GM21825 (cell line): Measurements from ENCODE around the gene ELL.

ENCODE experiments used
- ATAC-seq: cut with Tn5 transposase; IDR thresholded peaks from one replicate; pipeline ENCODE4 v1.9.1; 2021; ENCODE audit warnings: mild to moderate bottlenecking, moderate library complexity; ENCODE audit not compliant: unreplicated experiment

The ELL gene

GRCh38 chr19:18506101-18506930 lies 15.6 kb downstream of the ELL start:
- no peak for ATAC-seq

- ATAC-seq = no peak
These were observed 16.8 kb downstream of the ELL start for GRCh38 chr19:18504886-18505610.

- ATAC-seq = no peak
These were observed 17.6 kb downstream of the ELL start for GRCh38 chr19:18503971-18504885.

DNA sequence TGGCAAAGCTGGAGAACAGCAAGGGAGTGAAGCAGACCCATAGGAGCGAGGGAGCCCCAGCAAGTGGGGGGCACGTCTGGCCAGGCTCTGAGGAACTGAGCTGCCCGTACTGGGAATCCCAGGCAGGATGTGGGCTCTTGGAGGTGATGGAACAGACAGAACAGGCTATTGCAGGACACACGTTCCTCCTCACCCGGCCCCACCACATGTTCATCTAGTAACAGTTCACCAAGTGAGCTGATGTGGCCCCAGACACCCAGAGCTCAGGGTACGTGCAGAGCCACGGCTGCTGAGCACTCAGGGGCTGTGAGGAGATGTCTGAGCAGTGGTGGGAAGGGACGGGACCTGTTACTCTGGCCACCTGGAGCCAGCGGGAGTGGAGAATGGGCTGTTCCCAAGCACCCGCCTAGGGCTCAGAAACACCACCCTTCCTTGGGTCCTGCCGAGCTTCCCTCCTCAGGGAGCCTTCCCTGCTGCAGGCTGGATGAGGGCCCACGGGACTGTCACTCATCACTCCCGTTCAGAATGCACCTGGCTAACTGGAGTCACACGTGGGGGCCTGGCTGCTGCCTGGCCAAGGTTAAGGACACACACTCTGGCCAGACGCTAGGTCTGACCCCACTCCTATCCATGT lies 18.4 kb downstream of the ELL start:
- no peak for ATAC-seq

DNA sequence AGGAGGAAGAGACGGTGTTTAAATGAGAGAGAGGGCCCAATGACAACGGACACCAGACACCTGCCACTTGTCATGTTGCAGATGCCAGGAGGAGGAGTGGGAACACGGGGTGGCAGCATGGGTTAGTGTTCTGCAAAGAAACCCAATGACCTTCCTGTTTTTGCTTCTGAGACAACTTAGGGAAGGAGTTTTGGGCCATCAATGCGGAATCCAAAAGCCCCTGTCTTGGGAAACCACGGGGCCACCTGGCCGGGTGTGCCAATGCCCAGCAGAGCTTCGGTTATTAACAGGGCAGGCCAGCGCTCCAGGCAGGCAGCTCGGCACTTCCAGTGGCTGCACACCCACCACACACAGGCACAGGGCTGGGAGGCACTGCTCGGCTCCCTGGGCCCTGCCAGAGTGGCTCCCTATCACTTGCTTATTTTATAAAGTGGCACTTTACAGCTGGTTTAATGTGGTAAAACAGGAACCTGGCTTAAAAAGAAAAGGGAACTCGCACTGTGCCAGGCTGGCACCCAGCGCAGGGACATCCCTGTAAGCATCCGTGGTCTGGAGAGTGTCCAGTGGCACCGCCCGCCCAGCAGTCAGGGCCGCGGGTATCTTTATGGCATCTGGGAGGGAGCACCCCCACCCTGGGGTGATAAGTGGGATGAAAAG lies 19.1 kb downstream of the ELL start:
- ATAC-seq = no peak

DNA sequence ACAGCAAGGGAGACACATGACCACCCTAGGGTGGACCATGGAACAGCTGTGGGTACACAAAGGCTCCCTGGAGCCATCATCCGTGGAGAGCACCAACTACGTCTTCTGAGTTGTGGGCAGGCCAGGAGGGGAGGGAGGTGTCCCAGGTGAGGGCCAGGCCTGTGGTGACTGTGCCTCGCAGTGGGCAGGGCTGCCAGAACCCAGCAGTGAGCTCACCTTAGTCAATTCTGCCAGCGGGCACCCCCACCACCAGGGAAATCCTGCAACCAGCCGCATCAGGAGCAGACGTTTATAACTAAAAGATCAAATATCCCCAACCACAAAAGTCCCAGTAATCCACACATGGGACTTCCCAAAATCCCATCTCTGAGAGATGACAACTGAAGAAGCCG lies 19.6 kb downstream of the ELL start:
- no peak for ATAC-seq

DNA sequence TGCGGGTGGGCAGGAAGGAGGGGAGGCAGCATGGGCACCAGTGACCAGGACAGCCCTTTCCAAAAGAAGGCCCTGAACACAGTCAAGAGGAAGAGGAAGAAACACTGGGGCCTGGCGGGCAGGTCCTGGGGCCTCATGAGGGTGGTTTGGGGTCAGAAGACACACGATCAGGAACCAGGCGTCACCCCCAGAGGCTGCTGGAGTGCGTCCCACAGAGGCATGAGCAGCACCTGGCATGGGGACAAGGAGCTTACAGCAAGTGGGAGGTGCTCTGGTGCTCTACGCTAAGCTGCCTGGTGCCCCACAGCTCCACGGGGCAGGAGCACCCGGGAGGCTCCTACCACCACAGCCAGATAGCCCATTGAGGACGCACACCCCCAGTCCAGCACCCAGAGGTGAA lies 20.0 kb downstream of the ELL start:
- no peak for ATAC-seq

GRCh38 chr19:18501351-18501750 lies 20.5 kb downstream of the ELL start:
- ATAC-seq = no peak

- ATAC-seq = no peak
These were observed 21.1 kb downstream of the ELL start for GRCh38 chr19:18500799-18501198.

DNA sequence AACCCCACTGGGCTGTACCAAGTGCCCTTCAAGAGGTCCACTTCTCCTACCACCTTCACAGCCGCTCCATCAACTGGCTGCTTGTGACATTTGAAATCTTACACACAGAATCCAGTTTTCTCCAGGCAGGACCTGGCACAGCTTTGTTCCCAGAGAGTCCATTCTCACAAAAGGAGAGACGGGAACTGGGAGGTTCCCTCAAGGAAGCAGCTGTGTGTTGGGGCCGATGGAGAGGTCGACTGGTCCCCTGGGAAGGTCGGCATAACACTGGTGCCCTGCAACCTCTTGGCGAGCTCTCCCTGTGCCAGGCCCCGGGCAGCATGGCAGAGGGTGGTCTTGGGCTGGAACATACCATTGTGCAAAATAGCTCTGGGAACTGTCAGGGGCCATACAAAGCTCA lies 21.5 kb downstream of the ELL start:
- ATAC-seq = no peak

- ATAC-seq = no peak
These were observed 22.7 kb downstream of the ELL start for GRCh38 chr19:18499055-18499775.

- ATAC-seq = no peak
These were observed 25.0 kb downstream of the ELL start for GRCh38 chr19:18496980-18497256.

DNA sequence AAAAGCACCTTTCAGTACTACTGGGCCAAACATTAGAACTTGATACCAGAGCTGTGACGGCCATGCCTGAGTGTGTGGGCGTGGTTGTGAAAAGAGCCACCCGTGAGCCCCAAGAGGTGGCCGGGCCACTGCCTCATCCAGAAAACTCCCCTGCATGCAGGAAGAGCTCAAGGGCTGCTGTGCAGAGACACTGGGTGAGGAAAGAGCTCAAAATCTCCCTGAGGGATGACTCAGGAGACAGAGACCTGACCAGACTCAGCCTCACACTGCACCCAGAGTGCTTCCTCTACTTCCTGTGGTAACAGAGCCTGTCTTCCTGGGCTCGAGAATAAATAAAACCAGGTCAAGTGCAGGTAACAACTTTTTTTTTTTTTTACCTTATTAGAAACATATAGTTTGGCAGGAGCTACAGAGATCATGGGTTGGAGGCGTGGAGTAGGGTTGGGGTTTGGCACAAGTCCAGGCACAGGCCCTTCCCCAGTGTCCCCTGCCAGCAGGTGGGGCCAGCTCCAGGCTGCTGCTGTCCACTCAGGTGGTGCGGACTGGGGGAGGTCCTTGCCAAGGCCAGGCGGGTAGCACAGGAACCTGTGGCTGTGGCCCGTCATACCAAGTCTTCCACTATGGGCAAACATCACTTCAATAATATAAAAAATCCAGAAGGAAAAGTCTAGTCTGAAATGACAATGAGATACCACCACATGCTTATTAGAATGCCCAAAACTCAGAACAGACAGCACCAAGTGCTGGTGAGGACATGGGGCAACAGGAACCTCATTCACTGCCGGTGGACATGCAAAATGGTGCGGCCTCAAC lies 25.5 kb downstream of the ELL start:
- ATAC-seq = peak; percentile 57

DNA sequence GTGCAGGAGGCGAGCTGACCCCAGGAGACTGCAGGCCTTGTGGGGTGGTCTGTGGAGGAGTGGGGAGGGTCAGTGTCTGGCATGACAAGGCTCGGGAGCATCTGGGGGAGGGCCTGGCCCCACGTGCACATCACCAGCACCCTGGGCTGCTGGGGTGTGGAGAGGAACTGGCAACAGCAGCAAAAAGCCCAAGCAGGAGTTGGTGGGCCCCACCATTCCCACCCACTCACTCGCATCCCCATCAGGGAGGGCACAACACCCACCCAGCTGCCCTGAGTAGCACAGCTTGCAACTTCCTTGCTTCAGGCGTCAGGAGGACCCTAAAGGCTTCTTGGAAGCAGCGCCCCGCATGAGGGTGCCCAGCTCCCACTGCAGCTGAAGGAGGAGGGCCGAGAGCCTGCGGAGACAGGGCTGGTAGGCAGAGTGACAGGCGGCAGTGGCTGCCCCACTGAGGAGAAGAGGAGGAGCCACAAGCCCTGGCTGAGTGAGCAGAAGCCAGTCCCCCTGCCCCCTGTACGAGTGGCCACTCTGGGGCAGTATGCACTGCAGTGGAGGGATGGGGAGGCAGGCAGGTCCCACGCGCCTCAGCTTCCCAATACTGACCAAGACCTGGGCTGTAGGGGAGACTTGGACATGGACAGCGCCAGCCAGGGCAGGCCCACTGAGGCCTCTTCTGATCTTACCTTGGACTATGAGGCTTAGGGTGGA lies 26.5 kb downstream of the ELL start:
- no peak for ATAC-seq

- no peak for ATAC-seq
These were observed 27.6 kb downstream of the ELL start for GRCh38 chr19:18494267-18494607.

GRCh38 chr19:18493440-18494266 lies 28.2 kb downstream of the ELL start:
- no peak for ATAC-seq

- ATAC-seq = no peak
These were observed 29.6 kb downstream of the ELL start for GRCh38 chr19:18491995-18492953.
